Uterus (tissue), 4 donors: ENCODE results near the gene FKBP3. TPM values are rescaled to one million over a fixed set of nuclear protein-coding genes. Genes with fewer than 3 reads are reported as not detected.

Source experiments
- DNase-seq, 2 donors: peaks; one replicate each; pipeline ENCODE4 v3.0.0-alpha.2; 2019 to 2020
- H3K27ac ChIP-seq, 2 donors: fragments of 200-600 bp; sonication (generic); 1 replicate in 1 of 2; 2 replicates in 1 of 2; pipeline ENCODE4 v1.5.1; 2016 to 2018
- H3K27me3 ChIP-seq, 2 donors: fragments of 200-600 bp; sonication (generic); one replicate each; pipeline ENCODE4 v1.5.1; 2018 to 2019; ENCODE audit warnings: control low read depth in 1 of 2
- H3K36me3 ChIP-seq, 2 donors: fragments of 200-600 bp; sonication (generic); one replicate each; pipeline ENCODE4 v1.5.1; 2019; ENCODE audit warnings: control low read depth in 1 of 2
- H3K4me1 ChIP-seq, 2 donors: fragments of 200-600 bp; sonication (generic); one replicate each; pipeline ENCODE4 v1.5.1; 2018 to 2019; ENCODE audit warnings: control low read depth in 1 of 2
- H3K4me3 ChIP-seq, 2 donors: fragments of 200-600 bp; sonication (generic); 1 replicate in 1 of 2; 2 replicates in 1 of 2; pipeline ENCODE4 v1.5.1; 2018 to 2019; ENCODE audit warnings: mild to moderate bottlenecking in 1 of 2
- H3K9me3 ChIP-seq, 2 donors: fragments of 200-600 bp; sonication (generic); one replicate each; pipeline ENCODE4 v1.5.1; 2019; ENCODE audit warnings: control low read depth in 1 of 2
- POLR2A ChIP-seq, 2 donors: fragments of 450-650 bp; IDR thresholded peaks; one replicate each; pipeline ENCODE4 v1.6.1; 2016; ENCODE audit warnings: antibody characterized with exemption in 2 of 2, mild to moderate bottlenecking in 1 of 2, moderate library complexity in 1 of 2
- intact Hi-C: fragments of 100-400 bp; cut with DNase I; formaldehyde crosslinking; loops from one replicate; pipeline ENCODE4 v1.15.1; 2023; ENCODE audit warnings: low total_unique reads
- total RNA-seq, 4 donors: library from RNA; depleted of rRNA in 3 of 4; stranded (reverse); fragments of >200 nt in 3 of 4; gene quantifications; one replicate each; pipeline versions ENCODE4 v1.1.0 to v1.2.4, GENCODE V29; 2014 to 2023
- TF ChIP-seq, protein P1 (sequence below), 4 experiments: fragments of 200-600 bp in 2 of 4; fragments of 450-650 bp in 2 of 4; sonication (generic) in 2 of 4; IDR thresholded peaks; one replicate each; pipeline ENCODE4 v1.5.1; 2016 to 2019; ENCODE audit warnings: antibody characterized with exemption in 4 of 4, mild to moderate bottlenecking in 2 of 4, moderate library complexity in 1 of 4
- donor health status: DM: yes; HTN: yes; CAD: no.

Gene FKBP3
- total RNA-seq, 4 donors from 2014 or later, result 20.2 to 57.7 (median 37.8) TPM

DNA sequence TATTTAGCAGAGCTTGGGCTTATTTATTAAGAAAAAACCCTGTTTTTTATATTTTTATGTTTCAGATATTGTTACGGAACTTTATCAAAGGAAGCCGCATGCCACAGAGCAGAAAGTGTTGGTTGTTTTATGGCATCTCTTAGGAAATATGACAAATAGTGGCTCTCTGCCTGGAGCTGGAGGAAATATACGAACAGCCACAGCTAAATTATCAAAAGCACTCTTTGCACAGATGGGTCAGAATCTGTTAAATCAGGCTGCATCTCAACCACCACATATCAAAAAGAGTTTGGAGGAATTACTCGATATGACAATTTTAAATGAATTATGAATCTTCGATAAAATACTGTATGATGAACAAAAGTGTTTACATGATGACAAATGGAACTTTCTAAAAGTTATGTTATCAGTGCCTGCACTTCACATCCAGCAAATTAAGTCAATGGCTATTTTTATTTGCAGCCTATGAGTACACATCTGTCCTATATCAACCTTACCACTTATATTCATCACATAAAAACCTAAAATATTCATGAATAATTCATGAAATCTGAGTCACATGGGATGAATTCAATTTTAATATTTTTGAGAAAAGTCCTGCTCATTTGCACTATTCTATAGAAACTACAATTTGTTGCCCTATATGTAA lies 60.9 kb downstream of the FKBP3 start:
- no peaks in the 10 kb centered on the region for H3K4me1 ChIP-seq
- no peak for TF ChIP-seq POLR2A (IDR thresholded peaks at IDR 0.05)
- TF ChIP-seq, protein P1, sequence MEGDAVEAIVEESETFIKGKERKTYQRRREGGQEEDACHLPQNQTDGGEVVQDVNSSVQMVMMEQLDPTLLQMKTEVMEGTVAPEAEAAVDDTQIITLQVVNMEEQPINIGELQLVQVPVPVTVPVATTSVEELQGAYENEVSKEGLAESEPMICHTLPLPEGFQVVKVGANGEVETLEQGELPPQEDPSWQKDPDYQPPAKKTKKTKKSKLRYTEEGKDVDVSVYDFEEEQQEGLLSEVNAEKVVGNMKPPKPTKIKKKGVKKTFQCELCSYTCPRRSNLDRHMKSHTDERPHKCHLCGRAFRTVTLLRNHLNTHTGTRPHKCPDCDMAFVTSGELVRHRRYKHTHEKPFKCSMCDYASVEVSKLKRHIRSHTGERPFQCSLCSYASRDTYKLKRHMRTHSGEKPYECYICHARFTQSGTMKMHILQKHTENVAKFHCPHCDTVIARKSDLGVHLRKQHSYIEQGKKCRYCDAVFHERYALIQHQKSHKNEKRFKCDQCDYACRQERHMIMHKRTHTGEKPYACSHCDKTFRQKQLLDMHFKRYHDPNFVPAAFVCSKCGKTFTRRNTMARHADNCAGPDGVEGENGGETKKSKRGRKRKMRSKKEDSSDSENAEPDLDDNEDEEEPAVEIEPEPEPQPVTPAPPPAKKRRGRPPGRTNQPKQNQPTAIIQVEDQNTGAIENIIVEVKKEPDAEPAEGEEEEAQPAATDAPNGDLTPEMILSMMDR (IDR thresholded peaks at IDR 0.05), result no peak
- H3K9me3 ChIP-seq, result no peaks in the 10 kb centered on the region
- intact Hi-C loops, result no loop called here
- peaks cover 0 to 2% of the 10 kb centered on the region in 2 donors for H3K36me3 ChIP-seq
- no peaks in the 10 kb centered on the region for H3K27me3 ChIP-seq
- H3K4me3 ChIP-seq, result no peak overlapping the region
- no peak overlapping the region for H3K27ac ChIP-seq
- DNase-seq, result no peak

DNA sequence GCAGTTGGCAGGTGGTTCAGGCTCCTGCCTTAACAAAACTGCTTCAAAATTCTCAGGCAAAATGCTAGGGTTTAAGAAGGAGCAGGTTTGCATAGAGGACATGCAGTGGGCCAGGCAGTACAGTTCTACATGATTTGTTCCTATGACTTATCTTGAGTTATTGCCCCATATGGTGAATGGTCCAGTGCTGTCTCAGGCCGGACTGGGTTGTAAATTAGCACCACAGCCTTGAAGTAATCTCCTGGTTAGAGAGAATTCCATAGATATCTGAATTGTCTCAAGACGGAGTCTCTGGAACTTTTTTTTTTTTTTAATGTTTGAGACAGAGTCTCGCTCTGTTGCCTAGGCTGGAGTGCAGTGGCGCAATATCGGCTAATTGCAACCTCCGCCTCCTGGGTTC lies 62.2 kb downstream of the FKBP3 start:
- H3K27ac ChIP-seq, result no peak overlapping the region
- TF ChIP-seq, protein P1 (IDR thresholded peaks at IDR 0.05), result no peak
- no peak for TF ChIP-seq POLR2A (IDR thresholded peaks at IDR 0.05)
- intact Hi-C loops, result no loop called here
- H3K4me1 ChIP-seq, result no peaks in the 10 kb centered on the region
- H3K9me3 ChIP-seq, result no peaks in the 10 kb centered on the region
- H3K27me3 ChIP-seq, result no peaks in the 10 kb centered on the region
- DNase-seq, result no peak
- peaks cover 0 to 2% of the 10 kb centered on the region in 2 donors for H3K36me3 ChIP-seq
- H3K4me3 ChIP-seq, result no peak overlapping the region

DNA sequence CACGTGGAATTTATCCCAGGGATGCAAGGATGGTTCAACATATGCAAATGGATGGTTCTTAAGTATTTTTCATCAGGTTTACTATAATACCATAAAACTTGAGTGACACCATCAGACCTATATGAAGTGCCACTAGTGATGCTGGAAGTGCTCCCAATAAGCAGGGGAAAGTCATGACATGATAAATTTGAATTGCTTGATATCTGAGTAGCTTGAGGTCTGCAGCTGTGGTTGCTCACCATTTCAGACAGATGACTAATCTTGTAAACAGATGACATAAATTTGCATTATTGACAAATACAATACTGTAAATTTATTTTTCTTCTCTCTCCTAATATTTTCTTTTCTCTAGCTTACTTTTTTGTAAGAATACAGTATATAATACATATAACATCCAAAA lies 64.1 kb downstream of the FKBP3 start:
- no peak overlapping the region for H3K4me3 ChIP-seq
- peaks cover 0 to 2% of the 10 kb centered on the region in 2 donors for H3K36me3 ChIP-seq

DNA sequence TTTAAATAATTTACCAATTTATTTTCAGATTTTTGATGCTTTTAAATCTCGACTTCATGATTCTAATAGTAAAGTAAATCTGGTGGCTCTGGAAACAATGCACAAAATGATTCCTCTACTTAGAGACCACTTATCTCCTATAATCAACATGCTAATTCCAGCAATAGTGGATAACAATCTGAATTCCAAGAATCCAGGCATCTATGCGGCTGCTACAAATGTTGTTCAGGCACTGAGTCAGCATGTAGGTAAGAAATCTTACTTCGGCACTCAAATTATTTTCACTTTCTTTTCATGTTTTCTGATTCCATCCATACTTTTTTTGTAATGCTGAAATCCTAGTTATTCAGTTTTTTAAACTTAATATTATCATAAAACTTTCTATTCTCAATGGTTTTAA lies 65.9 kb downstream of the FKBP3 start:
- TF ChIP-seq, protein P1 (IDR thresholded peaks at IDR 0.05), result no peak
- TF ChIP-seq POLR2A (IDR thresholded peaks at IDR 0.05), result no peak
- Histone ChIP-seq H3K27me3 (no peaks in the 10 kb centered on the region), H3K4me1 (no peaks in the 10 kb centered on the region), H3K9me3 (no peaks in the 10 kb centered on the region), H3K36me3 (no peaks in the 10 kb centered on the region), H3K4me3 (no peak overlapping the region), H3K27ac (no peak overlapping the region)
- intact Hi-C loops, result no loop called here
- DNase-seq, result no peak

More for the DNA sequence above, 64.1 kb downstream of the FKBP3 start:
- no peak overlapping the region for H3K27ac ChIP-seq
- H3K9me3 ChIP-seq, result no peaks in the 10 kb centered on the region
- no peak for TF ChIP-seq POLR2A (IDR thresholded peaks at IDR 0.05)
- TF ChIP-seq, protein P1 (IDR thresholded peaks at IDR 0.05), result no peak
- H3K27me3 ChIP-seq, result no peaks in the 10 kb centered on the region
- H3K4me1 ChIP-seq, result no peaks in the 10 kb centered on the region
- DNase-seq, result no peak
- intact Hi-C loops, result no loop called here

DNA sequence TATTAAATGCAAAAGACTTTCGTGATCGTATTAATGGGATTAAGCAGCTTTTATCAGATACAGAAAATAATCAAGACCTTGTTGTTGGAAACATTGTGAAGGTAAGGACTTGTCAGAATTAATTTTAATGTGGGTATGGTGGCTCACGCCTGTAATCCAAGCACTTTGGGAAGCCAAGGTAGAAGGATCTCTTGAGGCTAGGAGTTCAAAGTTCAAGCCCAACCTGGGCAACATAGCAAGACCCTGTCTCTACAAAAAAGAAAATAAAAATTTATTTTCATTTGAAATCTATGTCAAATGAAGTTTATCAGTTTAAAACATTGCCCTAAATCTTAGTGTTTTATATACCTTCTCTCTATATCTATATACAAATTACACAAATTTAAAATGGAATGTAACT lies 67.6 kb downstream of the FKBP3 start:
- intact Hi-C loops, result no loop called here

More for the DNA sequence above, 67.6 kb downstream of the FKBP3 start:
- DNase-seq, result no peak
- H3K4me3 ChIP-seq, result no peak overlapping the region
- no peaks in the 10 kb centered on the region for H3K9me3 ChIP-seq
- H3K27ac ChIP-seq, result no peak overlapping the region
- no peaks in the 10 kb centered on the region for H3K36me3 ChIP-seq
- TF ChIP-seq, protein P1 (IDR thresholded peaks at IDR 0.05), result no peak
- TF ChIP-seq POLR2A (IDR thresholded peaks at IDR 0.05), result no peak
- H3K4me1 ChIP-seq, result no peaks in the 10 kb centered on the region
- H3K27me3 ChIP-seq, result no peaks in the 10 kb centered on the region
